H1 (cell line): Measurements from ENCODE around the gene ENPP1. TPM values are rescaled to one million over a fixed set of nuclear protein-coding genes. Genes with fewer than 3 reads are reported as not detected.

Source experiments
- CTCF ChIA-PET: fragments of 300-600 bp; sonication (Branson Sonifier 250); formaldehyde crosslinking; loops from one replicate; lab custom pipeline; 2021; ENCODE audit not compliant: partially characterized antibody; lab: Charles Lee
- POLR2A ChIA-PET: fragments of 300-600 bp; sonication (Branson Sonifier 250); formaldehyde crosslinking; loops from one replicate; lab custom pipeline; 2021; ENCODE audit warnings: inconsistent platforms; ENCODE audit not compliant: partially characterized antibody; lab: Charles Lee
- DNase-seq, 2 experiments: peaks; one replicate each; pipeline versions ENCODE4 v3.0.0 to v3.0.0-alpha.2; 2010 to 2022; ENCODE audit warnings: low spot score in 2 of 2, low read depth in 1 of 2, mixed read lengths in 1 of 2
- FAIRE-seq: peaks from 2 replicates; lab custom pipeline; 2011; peaks lifted over from hg19 to GRCh38; lab: Jason Lieb, UNC
- H2AFZ ChIP-seq: 2 replicates; pipeline ENCODE4 v1.8.1; 2012; ENCODE audit warnings: low read length, inconsistent platforms
- H2AK5ac ChIP-seq: 2 replicates; pipeline ENCODE4 v1.6.1; 2013; ENCODE audit warnings: low read depth, low read length
- H2BK120ac ChIP-seq: replicated peaks from 2 replicates; pipeline ENCODE3; 2013; ENCODE audit warnings: low read depth, low read length, inconsistent platforms
- H2BK12ac ChIP-seq: 2 replicates; pipeline ENCODE4 v1.6.1; 2013; ENCODE audit warnings: low read depth, low read length
- H2BK15ac ChIP-seq: 2 replicates; pipeline ENCODE4 v1.6.1; 2013; ENCODE audit warnings: low read length
- H2BK20ac ChIP-seq: 2 replicates; pipeline ENCODE4 v1.6.1; 2013; ENCODE audit warnings: low read length
- H2BK5ac ChIP-seq: 2 replicates; pipeline ENCODE4 v1.6.1; 2013; ENCODE audit warnings: low read depth, low read length
- H3K14ac ChIP-seq: 2 replicates; pipeline ENCODE4 v1.6.1; 2013; ENCODE audit warnings: inconsistent platforms; ENCODE audit not compliant: insufficient read length
- H3K18ac ChIP-seq: 2 replicates; pipeline ENCODE4 v1.6.1; 2013; ENCODE audit warnings: low read length; ENCODE audit errors: extremely low read depth
- H3K23ac ChIP-seq: 2 replicates; pipeline ENCODE4 v1.6.1; 2013; ENCODE audit warnings: inconsistent platforms; ENCODE audit not compliant: insufficient read length
- H3K23me2 ChIP-seq: 2 replicates; pipeline ENCODE4 v1.6.1; 2013; ENCODE audit warnings: low read depth, low read length
- H3K27ac ChIP-seq: 2 replicates; pipeline ENCODE4 v1.6.1; 2011; ENCODE audit warnings: low read depth, low read length, inconsistent platforms
- H3K27me3 ChIP-seq, 4 experiments: replicated peaks in 1 of 4; 1 replicate in 1 of 4; 2 replicates in 3 of 4; pipeline versions ENCODE4 v1.6.1 to v1.8.1; 2011 to 2013; ENCODE audit warnings: low read length in 3 of 4, mild to moderate bottlenecking in 3 of 4, inconsistent platforms in 2 of 4, mixed read lengths in 2 of 4, moderate library complexity in 1 of 4; ENCODE audit not compliant: control insufficient read depth in 3 of 4, insufficient read depth in 3 of 4; ENCODE audit errors: extremely low read depth in 1 of 4
- H3K36me3 ChIP-seq, 4 experiments: 2 replicates each; pipeline versions ENCODE4 v1.6.1 to v1.8.1; 2011 to 2013; ENCODE audit warnings: mild to moderate bottlenecking in 4 of 4, low read length in 3 of 4, moderate library complexity in 2 of 4, control low read depth in 1 of 4, inconsistent platforms in 1 of 4; ENCODE audit not compliant: insufficient read depth in 4 of 4, control insufficient read depth in 2 of 4
- H3K4ac ChIP-seq: replicated peaks from 2 replicates; pipeline ENCODE3; 2013; ENCODE audit warnings: low read length, low read depth, mixed read lengths, inconsistent platforms; ENCODE audit not compliant: insufficient read length
- H3K4me1 ChIP-seq, 4 experiments: replicated peaks in 1 of 4; 1 replicate in 1 of 4; 2 replicates in 3 of 4; pipeline versions ENCODE4 v1.6.1 to v1.8.1; 2011 to 2013; ENCODE audit warnings: low read length in 3 of 4, inconsistent platforms in 2 of 4, mixed read lengths in 1 of 4; ENCODE audit not compliant: insufficient read depth in 4 of 4, control insufficient read depth in 3 of 4
- H3K4me2 ChIP-seq, 2 experiments: 2 replicates each; pipeline versions ENCODE4 v1.6.1 to v1.8.1; 2011 to 2013; ENCODE audit warnings: low read depth in 2 of 2, low read length in 2 of 2, control low read depth in 1 of 2, inconsistent platforms in 1 of 2, mild to moderate bottlenecking in 1 of 2; ENCODE audit not compliant: insufficient read depth in 1 of 2
- H3K4me3 ChIP-seq, 4 experiments: fragments of 200-600, 300-600 bp in 1 of 4; sonication (generic), shearing (Covaris generic), sonication (Bioruptor Twin) in 1 of 4; 2 replicates each; pipeline versions ENCODE4 v1.5.1 to v1.8.1; 2011 to 2016; ENCODE audit warnings: low read length in 4 of 4, low read depth in 3 of 4, control low read depth in 2 of 4, inconsistent platforms in 2 of 4, mild to moderate bottlenecking in 2 of 4, mixed read lengths in 1 of 4, moderate library complexity in 1 of 4; ENCODE audit not compliant: insufficient read depth in 2 of 4; ENCODE audit errors: extremely low read depth in 1 of 4
- H3K56ac ChIP-seq: replicated peaks from 2 replicates; pipeline ENCODE3; 2013; ENCODE audit warnings: low read depth, mild to moderate bottlenecking, mixed read lengths, low read length, inconsistent platforms; ENCODE audit not compliant: insufficient read length
- H3K79me1 ChIP-seq: 2 replicates; pipeline ENCODE4 v1.6.1; 2013; ENCODE audit warnings: low read depth, low read length, control low read depth
- H3K79me2 ChIP-seq, 2 experiments: 2 replicates each; pipeline versions ENCODE4 v1.6.1 to v1.8.1; 2012 to 2013; ENCODE audit warnings: low read length in 2 of 2, mild to moderate bottlenecking in 2 of 2, inconsistent platforms in 1 of 2; ENCODE audit not compliant: insufficient read depth in 2 of 2, control insufficient read depth in 1 of 2
- H3K9ac ChIP-seq, 4 experiments: replicated peaks in 1 of 4; 1 replicate in 1 of 4; 2 replicates in 3 of 4; pipeline versions ENCODE4 v1.6.1 to v1.8.1; 2011 to 2013; ENCODE audit warnings: low read depth in 3 of 4, low read length in 3 of 4, control low read depth in 2 of 4, mild to moderate bottlenecking in 2 of 4, moderate library complexity in 2 of 4, inconsistent platforms in 1 of 4; ENCODE audit errors: extremely low read depth in 1 of 4
- H3K9me3 ChIP-seq, 2 experiments: 2 replicates each; pipeline versions ENCODE4 v1.6.1 to v1.8.1; 2012 to 2013; ENCODE audit warnings: mild to moderate bottlenecking in 2 of 2, moderate library complexity in 2 of 2, control low read depth in 1 of 2, inconsistent platforms in 1 of 2, low read depth in 1 of 2, low read length in 1 of 2, mixed read lengths in 1 of 2; ENCODE audit not compliant: insufficient read depth in 2 of 2
- H4K20me1 ChIP-seq, 2 experiments: replicated peaks in 1 of 2; 2 replicates each; pipeline versions ENCODE3 to v1.8.1; 2011 to 2013; ENCODE audit warnings: inconsistent platforms in 2 of 2, low read length in 2 of 2, mild to moderate bottlenecking in 1 of 2; ENCODE audit not compliant: insufficient read depth in 2 of 2, control insufficient read depth in 1 of 2
- H4K5ac ChIP-seq: 2 replicates; pipeline ENCODE4 v1.6.1; 2013; ENCODE audit warnings: low read length, low read depth, mixed read lengths, inconsistent platforms; ENCODE audit not compliant: insufficient read length
- H4K8ac ChIP-seq: 2 replicates; pipeline ENCODE4 v1.8.0; 2013; ENCODE audit warnings: mild to moderate bottlenecking, moderate library complexity, low read length, inconsistent platforms; ENCODE audit not compliant: insufficient read depth; ENCODE audit errors: extremely low read depth
- H4K91ac ChIP-seq: replicated peaks from 2 replicates; pipeline ENCODE3; 2013; ENCODE audit warnings: low read length, mixed read lengths, inconsistent platforms; ENCODE audit not compliant: insufficient read length
- CHD1 ChIP-seq: IDR thresholded peaks from 2 replicates; pipeline ENCODE4 v1.6.1; 2012; ENCODE audit warnings: low read depth, low read length, improper control_type of control experiment
- WGBS, 2 experiments: shearing (Covaris generic) in 1 of 2; methylation state at CpG; one replicate each; pipeline versions ENCODE4 v1.1.6 to v1.1.7; 2013 to 2015; ENCODE audit warnings: low lambda C conversion rate in 2 of 2, mixed read lengths in 2 of 2, inconsistent platforms in 1 of 2, low coverage in 1 of 2, missing lambda C conversion rate in 1 of 2; ENCODE audit not compliant: insufficient replicate concordance in 2 of 2, insufficient coverage in 1 of 2, insufficient read length in 1 of 2; ENCODE audit errors: extremely low coverage in 1 of 2, missing lambda C conversion rate in 1 of 2; 5-methylcytosine and 5-hydroxymethylcytosine counted together
- polyA plus RNA-seq, 7 experiments: library from polyadenylated mRNA; depleted of rRNA in 3 of 7; stranded (reverse) in 5 of 7; unstranded in 2 of 7; fragments of >200 nt in 5 of 7; fragments of 200-250 nt in 2 of 7; gene quantifications; 1 replicate in 5 of 7; 2 replicates in 1 of 7; 4 replicates in 1 of 7; pipeline versions ENCODE4 v1.2.1 to v1.2.3, GENCODE V29; 2011 to 2013; ENCODE audit warnings: missing spikeins in 2 of 7, mixed read lengths in 2 of 7
- total RNA-seq: library from RNA; stranded (reverse); fragmentation: NEBNext Ultra II Directional; extraction: Animal tissue kit (Norgen Biotek cat#: 25700); gene quantifications from 2 replicates; pipeline ENCODE4 v1.2.1, GENCODE V29; 2021

The ENPP1 gene
- total and polyA plus RNA-seq, 2 of the 8 experiments (the other 6 are each of a cell fraction or from before 2014, with no cell fraction given): 10.1 to 39.1 TPM

- H3K23ac ChIP-seq: no peak overlapping the region
- no peak overlapping the region for H3K4me2 ChIP-seq
- peaks cover 0 to 16% of the 10 kb centered on the region in 2 experiments; a peak in 2 of 4 replicates for H3K79me2 ChIP-seq
- H2BK12ac ChIP-seq: no peak overlapping the region
- H3K4ac ChIP-seq: no peak overlapping the region
- no peak overlapping the region for H4K5ac ChIP-seq
- TF ChIP-seq CHD1: no peak
- TF ChIP-seq, all 59 proteins: peak for 0
- POLR2A ChIA-PET: interaction anchor here (1.0 to 1.2 kb wide), 2 partner anchors 9 to 95 kb away, joined by 3 read pairs; no protein-coding TSS in a partner anchor
- H3K4me1 ChIP-seq: no peaks in the 10 kb centered on the region
- DNase-seq: no peak
- H3K9me3 ChIP-seq: no peaks in the 10 kb centered on the region
- no peak overlapping the region for H3K9ac ChIP-seq
- H2BK5ac ChIP-seq: no peak overlapping the region
- H2AK5ac ChIP-seq: no peak overlapping the region
- peaks cover 2% of the 10 kb centered on the region; the same call in 1 of the 2 replicates for H3K79me1 ChIP-seq
- H2AFZ ChIP-seq: no peak overlapping the region
- no peak overlapping the region for H3K18ac ChIP-seq
- H2BK120ac ChIP-seq: no peak overlapping the region
- FAIRE-seq: no peak
- no peak overlapping the region for H2BK15ac ChIP-seq
- no peak overlapping the region for H4K91ac ChIP-seq
- peaks cover 3 to 4% of the 10 kb centered on the region in 2 experiments for H4K20me1 ChIP-seq
- CTCF ChIA-PET: interaction anchor here (0.7 to 1.0 kb wide), 2 partner anchors 9 to 42 kb away, joined by 3 read pairs; no protein-coding TSS in a partner anchor
- H3K27ac ChIP-seq: no peak overlapping the region
- no peaks in the 10 kb centered on the region for H3K23me2 ChIP-seq
- H3K56ac ChIP-seq: no peak overlapping the region
- H3K14ac ChIP-seq: no peak overlapping the region
- H4K8ac ChIP-seq: no peak overlapping the region
- H3K36me3 ChIP-seq: peaks cover 0 to 2% (median 0%) of the 10 kb centered on the region in 4 experiments; a peak in 1 of 8 replicates
- WGBS, 2 experiments: 87% methylated on average over 3 of the region's 3 CpGs; no CpG with 5 or more reads in 1 of the 2 experiments
- no peak overlapping the region for H2BK20ac ChIP-seq
- no peaks in the 10 kb centered on the region for H3K27me3 ChIP-seq
- H3K4me3 ChIP-seq: no peak overlapping the region
These were observed 15.6 kb downstream of the ENPP1 start for GRCh38 chr6:131823276-131823902.
